ENCODE measurements around the gene ZNF93.

DNA sequence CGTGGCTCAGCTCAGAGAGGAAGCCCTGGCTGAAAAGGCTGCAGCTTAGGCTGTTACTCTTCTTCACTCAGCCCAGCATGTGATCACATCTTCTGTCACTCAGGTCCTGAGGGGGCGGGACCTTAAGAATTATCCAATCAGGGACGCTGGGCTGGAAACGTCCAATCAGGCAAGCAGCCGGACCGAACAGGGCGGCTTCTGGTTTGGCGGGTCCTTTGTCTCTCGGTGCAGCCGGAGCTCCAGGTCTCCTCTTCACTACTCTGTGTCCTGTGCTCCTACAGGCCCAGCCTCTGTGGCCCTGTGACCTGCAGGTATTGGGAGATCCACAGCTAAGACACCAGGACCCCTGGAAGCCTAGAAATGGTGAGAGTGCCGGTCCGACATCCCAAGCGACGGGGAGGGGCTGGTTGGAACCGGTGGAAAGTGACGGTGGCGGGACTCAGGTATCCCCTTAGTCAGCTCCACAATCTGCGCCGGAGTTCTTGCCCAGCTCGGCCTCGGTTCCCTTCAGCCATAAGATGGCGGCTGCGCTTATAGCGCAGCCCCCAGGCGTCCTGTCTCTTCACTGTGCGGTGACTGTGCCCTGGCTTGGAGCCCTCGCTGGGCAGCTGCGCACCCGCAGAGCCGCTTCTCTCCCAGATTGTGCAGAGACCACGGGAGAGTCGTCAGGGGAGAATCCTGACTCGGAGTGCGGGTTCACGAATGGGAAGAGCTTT is at the start of gene ZNF93:
- TF ChIP-seq, protein P1, sequence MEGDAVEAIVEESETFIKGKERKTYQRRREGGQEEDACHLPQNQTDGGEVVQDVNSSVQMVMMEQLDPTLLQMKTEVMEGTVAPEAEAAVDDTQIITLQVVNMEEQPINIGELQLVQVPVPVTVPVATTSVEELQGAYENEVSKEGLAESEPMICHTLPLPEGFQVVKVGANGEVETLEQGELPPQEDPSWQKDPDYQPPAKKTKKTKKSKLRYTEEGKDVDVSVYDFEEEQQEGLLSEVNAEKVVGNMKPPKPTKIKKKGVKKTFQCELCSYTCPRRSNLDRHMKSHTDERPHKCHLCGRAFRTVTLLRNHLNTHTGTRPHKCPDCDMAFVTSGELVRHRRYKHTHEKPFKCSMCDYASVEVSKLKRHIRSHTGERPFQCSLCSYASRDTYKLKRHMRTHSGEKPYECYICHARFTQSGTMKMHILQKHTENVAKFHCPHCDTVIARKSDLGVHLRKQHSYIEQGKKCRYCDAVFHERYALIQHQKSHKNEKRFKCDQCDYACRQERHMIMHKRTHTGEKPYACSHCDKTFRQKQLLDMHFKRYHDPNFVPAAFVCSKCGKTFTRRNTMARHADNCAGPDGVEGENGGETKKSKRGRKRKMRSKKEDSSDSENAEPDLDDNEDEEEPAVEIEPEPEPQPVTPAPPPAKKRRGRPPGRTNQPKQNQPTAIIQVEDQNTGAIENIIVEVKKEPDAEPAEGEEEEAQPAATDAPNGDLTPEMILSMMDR (IDR thresholded peaks at IDR 0.05; ENCODE audit: insufficient read depth, low read length, poor library complexity, severe bottlenecking), result no peak
- TF ChIP-seq EZH2phosphoT487 (conservative IDR thresholded peaks at IDR 0.05; ENCODE audit: low read length), result no peak
